GM21447 (cell line): ENCODE data around the gene CHST8.

Experiments
- ATAC-seq: cut with Tn5 transposase; IDR thresholded peaks from one replicate; pipeline ENCODE4 v1.9.1; 2021; ENCODE audit not compliant: unreplicated experiment

CHST8 gene

DNA sequence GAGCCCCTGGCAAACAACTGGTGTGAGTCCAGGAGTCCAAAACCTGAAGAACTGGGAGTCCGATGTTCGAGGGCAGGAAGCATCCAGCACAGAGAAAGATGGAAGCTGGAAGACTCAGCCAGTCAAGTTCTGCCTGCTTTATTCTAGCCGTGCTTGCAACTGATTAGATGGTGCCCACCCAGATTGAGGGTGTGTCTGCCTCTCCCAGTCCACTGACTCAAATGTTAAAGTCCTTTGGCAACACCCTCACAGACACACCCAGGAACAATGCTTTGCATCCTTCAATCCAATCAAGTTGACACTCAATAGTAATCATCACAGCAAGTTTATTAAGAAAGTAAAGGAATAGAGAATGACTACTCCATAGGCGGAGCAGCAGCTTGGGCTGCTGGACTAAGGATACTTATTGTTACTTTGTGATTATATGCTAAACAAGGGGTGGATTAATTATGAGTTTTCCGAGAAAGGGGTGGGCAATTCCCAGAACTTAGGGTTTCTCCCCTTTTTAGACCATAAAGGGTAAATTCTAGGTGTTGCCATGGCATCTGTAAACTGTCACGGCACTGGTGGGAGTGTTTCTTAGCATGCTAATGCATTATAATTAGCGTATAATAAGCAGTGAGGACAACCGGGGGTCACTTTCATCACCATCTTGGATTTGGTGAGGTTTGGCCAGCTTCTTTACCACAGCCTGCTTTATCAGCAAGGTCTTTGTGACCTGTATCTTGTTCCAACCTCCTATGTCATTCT is 109.3 kb downstream of the CHST8 start:
- no peak for ATAC-seq

DNA sequence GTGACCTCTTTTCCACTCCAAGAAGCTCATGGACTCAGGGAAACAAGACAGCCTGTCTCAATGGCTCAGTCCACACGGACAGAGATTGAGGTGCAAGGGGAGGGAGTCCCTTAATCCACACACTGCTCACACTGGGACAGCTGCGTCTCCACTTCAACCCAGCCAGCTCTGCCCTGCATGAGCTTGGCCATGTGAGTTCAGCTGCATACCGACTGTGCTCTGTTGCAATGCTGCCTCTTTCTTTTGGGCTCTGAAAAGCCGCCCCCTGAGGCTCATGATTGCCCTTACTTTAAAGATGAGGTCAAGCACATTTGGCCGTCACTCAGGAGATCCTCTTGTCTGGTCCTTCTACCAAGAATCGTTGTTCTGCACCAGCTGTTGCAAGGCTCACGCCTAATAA is 110.1 kb downstream of the CHST8 start:
- no peak for ATAC-seq

DNA sequence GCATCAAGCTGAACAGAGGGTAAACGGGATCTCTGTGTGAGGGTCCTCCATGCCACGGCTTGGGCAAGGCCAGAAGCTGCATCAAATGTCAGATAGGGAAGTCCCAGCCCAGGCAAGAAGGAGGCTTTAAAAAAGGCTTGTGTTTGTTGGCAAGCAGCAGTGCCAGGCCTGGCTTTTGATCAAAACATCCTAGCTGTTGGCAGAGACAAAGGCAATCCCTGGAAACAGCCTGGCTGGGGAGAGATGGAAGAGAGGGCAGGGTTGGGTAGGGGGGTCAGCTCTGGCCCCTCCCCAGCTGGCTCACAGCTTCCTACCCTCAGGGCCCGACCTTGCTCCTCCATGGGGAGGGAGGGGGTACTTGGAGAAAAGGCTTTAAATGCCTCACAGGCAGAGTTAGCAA is 113.2 kb downstream of the CHST8 start:
- no peak for ATAC-seq

DNA sequence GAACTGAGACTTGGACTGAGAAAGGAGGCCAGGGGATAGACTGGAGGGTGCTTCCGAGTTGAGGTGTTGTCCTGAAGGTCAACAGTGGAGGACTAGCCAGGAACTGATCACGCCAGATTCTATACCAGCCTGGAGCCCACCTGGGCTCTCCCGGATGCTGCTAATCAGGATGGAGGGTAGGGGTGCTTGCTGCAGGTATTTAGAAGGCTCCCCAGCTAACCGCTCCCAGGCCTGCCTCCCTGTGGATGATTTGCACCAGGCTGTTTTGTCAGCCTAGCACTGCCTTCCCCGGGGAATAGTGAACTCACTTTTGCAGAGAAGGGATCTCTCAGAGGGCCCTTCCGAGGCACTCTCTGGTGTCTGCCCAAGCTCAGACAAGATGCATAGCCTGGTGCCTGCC is 114.4 kb downstream of the CHST8 start:
- ATAC-seq: no peak

DNA sequence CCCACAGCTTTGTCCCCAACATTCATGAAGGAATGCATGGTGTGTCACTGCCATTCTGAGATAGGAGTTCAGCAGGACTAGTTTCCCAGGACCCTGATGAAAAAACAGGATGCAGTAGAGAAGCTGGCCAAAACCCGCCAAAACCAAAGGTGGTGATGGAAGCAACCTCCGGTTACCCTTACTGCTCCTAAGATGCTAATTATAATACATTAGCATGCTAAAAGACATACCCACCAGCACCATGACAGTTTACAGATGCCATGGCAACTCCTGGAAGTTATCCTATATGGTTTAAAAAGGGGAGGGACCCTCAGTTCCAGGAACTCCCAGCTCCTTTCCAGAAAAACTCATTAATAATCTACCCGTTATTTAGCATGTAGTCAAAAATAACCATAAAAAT is 115.0 kb downstream of the CHST8 start:
- no peak for ATAC-seq

DNA sequence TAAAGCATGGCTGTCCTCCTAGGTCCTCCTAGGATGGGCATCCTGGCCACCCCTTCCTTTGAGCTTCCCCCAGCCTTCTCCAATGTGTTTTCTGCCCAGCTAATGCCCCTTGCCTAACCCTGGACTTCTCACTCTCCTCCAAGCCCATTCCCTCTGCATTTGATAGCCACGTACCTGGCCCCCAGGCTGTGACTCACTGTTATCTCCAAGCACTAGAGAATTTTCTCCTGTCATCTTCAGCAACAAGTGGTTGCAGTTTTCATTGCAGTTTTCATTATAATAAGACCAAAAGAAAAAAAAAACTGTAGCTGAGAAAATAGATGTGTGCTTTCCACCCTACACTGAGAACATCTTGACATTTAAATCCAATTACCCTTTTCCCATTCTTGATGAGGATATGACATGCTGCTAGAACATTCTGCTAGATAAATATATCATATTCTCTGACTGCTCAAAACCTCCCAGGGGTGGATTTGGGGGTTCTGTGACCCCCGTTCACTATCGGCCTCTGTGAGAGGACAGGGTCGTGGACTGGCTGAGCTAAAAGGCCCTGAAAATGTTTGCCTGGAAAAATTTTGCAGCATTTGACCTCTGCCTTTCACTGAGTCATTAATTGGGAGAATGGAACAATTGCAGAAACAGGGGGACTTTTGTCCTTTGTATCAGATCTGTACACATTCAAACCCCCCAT is 116.1 kb downstream of the CHST8 start:
- ATAC-seq: no peak

DNA sequence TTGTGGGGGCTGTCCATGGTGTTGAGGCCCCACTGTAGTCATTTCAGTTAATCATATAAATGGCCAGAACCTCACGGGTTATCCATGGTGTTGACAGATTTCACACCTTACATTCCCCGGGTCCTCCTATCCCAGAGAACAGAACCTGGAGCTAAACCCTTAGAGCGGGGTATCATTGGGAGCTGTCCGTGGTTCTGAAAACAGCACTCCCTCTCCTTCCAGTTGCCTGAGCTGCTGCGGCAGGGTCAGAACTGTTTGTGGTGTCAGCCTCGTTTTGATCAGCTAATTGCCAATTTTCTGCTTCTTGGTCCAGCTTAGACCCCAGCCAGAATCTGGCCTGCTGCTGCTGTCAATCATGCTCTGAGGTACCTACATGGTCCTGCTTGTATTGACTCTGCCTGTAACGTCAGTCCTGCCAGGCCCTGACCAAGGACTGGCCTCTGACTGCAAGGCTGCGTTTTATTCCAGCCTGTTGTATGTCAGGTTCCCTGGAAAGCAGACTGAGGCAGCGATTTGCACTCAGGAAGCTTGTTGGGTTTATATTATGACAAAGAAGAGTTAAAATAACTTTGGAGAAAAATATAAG is 119.2 kb downstream of the CHST8 start:
- ATAC-seq: no peak

DNA sequence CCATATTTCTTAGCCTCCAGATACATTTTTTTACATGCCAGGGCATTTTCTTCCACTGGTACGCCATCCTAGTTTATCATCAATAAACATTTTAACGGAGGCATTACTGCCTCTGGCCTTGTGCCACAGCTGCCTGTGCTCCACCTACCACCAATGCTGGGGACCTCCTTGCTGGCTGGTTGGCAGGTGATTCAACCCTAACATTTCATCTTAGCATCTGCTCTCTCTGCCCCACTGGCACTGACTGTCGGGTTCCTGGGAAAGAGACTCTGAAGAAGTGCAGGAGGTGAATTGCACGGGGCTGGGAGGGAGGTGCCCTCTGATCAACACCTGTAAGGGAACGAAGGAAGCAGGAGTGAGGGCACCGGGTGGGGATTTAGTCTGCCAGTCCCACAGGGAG is 123.5 kb downstream of the CHST8 start:
- no peak for ATAC-seq

DNA sequence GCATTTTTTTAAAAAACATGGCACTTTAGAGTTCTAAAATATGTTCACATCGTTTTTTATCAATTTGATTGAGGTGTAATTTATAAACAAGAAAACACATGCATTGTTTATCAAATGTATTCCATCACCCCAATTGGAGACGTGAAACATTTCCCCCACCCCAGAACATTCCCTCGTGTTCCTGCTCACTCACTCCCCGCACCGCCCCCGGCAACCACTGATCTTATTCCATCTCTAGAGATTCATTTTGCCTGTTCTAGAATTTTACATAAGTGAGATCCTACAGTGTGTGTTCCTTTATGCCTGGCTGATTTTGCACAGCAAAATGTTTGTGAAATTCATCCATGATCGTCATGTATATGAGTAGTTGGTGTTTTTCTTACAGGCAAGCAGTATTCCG is 124.4 kb downstream of the CHST8 start:
- ATAC-seq: no peak

DNA sequence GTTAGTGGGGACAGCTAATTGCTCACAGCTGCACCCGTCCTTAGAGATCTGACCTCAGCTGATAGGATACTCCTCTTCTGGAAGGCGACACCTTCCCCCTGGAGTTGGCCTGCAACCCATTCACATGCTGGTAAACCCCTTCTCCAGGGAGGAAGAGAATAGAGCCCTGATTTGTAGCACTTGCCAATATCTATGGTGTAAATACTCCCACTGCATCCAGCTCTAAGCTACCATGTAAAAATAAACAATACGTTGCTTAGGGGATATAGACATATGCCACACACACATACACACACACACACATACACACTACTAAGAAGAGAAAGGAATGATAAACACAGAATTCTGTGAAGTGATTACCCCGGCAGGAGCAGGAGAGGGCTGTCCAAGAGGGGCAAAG is 125.5 kb downstream of the CHST8 start:
- no peak for ATAC-seq

DNA sequence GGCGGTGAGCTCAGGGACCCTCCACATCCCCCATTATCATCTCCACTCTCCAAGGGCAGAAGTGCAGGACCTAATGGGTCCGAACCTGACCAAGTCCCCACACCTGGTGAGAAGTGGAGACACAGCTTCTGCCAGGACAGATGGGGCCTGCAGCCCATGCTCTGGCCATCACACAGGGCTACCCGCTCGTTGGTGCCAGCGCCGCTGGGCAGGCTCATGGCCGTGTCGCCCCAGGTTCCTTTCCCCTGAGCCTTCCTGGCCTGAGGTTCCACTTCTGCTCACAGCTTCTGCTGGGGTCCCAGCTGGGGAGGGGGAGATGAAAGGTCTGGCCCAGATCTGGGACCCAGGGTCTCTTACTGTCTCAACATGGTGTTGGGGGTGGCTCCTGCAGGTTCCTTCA is 126.5 kb downstream of the CHST8 start:
- ATAC-seq: no peak

DNA sequence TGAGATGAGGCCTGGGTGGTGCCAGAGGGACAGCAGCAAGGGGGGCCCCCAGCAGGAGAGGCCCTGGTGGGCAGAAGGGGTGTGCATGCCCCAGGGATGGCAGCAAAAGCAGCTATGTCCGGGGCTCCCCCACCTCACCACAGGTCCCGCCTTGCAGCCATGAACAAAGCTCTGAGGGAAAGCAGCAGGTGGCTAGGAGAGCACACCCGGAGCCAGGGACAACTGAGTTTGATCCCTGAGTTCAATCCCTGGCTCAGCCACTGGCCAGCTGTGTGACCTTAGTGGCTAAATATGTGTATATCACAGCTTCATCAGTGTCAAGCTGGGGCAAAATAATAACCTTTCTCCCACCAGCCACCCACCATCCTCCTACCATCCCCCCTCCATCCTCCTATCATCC is 127.3 kb downstream of the CHST8 start:
- ATAC-seq: no peak

DNA sequence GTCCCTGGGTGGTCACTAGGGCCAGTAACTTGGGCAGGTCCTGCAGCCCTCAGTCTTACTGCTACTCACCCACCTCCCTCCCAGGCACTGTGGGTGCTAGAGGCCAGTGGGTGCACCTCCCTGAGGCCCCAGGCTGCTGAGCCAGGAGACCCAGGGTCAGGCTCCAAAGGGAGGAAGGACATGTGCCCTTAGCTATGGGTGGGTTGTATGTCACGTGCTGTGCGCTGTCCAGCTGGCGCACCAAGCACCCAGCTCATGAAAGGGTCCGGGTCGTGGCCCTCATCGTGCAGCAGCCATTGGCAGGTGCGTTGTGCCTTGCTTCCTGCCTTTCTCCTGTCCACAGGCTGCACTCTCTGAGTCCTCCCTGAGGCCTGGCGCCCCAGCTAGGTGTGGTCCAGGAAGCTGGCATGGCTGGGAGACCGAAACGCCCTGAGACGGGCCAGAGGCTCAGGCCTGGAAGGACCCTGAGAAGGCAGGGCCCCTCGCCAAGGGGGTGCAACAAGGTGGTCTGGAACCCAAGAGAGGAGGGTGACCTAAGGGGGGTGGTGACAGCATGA is 127.9 kb downstream of the CHST8 start:
- ATAC-seq: no peak

DNA sequence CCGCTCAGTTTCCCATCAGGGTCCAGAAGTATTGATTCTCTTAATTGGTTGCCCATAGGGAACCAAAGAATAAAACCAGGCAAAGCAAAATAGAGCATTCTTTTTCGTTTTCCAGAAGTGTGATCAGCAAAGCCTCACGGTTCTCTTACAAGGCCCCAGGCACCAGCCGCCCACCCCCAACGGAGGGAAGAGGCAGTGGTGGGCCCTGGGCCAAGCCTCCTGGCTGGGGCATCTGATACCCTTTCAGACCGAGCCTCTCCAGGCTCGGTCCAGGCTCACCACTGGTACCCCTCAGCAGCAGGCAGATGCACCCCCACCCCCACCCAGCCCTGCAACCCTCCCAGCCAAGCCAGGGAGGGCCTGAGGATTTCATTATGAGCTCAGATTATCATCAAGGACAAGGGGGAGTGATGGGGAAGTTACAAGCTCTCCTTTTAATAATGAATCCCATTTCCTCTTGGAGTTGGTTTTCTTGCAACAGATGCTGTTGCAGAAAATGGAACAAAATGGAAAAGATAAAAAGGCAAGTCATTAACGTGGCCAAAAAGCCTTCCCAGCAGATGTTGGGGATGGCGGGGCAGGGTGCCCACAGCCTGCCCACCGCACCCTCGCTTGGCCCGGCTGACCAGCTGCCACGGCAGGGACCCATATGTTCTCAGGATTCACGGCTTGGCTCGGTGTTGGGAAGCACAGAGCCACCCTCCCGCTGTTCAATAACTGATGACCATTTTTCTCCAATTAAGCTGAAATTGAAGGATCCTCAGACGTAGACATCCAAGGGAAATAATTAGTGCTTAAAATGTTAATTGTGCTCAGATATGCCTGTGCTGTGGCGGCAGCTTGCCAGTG is 129.1 kb downstream of the CHST8 start:
- ATAC-seq: no peak

DNA sequence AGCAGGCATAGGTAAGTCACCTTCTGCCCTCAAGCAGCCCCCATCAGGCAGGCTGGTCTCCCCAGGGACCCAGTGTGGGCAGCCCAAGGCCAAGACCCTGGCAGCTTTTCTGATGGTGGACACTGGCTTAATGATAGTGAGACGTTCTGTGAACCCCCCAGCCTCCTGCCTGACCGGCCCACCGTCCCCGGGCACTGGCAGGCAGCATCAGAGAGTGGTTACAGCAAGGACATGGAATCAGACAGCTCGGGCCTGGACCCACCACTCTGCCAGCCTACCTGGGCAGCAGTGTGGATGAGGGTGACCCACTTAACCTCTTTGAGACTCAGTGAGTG is 129.7 kb downstream of the CHST8 start:
- no peak for ATAC-seq

DNA sequence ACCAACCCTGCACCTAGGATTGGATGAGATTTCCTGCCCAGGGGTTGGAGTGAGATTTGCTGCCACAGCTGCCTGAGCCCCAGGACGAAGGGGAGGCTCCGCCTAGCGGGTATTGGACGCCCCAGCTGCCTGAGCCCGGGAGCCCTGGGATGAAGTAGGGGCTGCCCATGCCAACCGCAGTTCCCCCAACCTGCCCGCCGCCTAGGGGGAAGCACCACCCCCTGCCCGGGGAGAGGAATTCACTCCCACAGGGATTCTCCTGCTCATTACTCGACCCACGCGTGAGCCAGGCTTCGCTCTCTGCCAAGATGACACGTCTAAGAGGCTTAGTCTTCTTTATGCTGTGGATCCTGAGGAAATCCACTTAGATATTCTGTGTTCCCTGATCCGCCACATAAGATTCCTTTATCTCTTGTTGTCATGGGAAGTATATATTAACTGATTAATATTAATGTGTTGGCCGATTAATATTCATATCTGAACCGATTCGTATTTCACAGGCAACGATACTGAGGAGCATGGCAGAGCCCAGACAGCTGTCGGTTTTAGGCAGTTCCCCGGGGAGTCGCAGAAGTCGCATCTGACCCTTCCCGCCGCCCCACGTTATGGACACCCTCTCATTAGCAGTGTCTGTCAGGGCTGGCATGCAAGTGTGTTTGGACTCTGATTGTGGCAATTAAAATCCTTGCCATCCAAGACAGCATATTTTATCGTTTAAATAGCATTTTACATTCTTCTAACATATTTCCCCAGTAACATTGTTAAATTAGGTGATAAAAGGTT is 130.5 kb downstream of the CHST8 start:
- no peak for ATAC-seq

DNA sequence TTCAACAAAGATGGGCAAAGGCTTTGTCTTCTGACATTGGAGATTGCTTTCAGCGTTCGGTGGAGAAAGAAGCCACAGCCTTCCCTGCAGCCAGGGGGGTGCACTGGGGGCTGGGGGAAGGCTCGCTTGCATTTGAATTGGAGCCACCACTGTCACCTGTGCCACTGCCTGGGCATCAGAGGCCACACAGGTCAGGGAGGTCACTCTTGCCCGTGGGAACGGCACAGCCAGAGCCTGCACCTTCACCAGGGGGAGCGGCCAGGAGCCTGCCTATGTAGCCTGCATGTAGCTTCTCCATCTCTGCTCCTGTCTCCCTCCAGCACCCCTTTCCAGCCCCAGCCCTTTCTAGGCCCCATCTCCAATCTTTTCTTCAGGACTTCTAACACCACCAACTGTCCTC is 131.2 kb downstream of the CHST8 start:
- ATAC-seq: no peak

DNA sequence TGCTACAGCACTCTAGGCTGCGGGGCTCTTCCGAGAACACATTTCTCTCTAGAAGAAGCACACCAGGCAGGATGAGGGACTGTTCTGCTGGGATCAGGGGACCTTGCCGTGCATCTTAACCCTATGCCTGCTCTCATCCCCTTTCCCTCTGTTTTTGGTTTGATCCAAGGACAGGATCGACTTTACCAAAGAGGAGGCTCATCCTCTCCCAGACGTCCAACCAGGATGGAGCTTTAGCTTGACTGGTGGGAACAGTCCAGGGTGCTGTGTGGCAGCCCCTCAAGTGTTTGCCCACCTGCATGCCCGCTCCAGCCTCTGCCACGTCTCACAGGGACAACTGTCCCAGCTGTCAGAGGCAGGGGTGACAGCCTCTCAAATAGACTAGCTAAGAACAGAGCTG is 132.6 kb downstream of the CHST8 start:
- no peak for ATAC-seq

DNA sequence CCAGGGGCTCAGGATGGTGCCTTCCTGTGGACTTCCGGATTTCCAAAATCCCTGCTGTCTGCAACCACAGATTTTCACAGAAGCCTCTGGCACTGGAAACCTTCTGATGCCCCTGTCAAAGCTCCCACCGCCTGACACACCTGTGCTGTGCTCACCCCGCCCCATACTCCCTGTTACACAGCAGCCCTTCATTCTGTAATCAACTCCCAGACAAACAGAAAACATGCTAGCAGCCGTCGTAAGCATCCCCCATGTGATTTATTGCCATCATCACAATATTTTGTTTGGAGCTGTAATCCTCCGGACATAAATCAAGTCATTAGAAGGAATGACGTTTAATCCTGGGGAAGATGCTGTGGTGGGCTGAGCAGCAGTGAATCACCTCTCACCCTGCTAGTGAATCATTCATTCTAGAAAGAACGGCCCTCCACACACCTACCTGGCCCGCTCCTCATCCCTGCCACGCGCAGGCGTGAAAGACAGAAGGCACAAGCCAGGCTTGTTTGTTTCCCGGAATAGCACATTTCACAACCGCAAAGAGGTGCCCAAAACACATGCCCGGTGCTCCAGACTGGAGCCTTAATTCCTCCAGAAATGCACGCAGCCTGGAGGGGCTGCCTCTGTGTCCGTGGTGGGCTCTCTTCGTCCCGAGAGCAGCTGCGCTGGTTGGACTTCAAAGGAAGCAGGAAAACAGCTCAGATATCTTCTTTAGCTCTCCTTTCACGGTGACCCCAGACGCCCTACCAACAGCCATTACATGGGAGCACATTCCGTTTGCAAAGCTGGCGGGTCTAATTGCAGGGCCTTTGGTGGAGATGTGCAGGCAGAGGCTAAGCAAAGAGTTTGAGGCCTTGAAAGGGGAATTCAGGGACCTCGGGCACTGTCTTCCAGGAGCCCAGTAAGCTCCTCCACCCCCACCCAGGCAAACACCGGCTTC is 133.6 kb downstream of the CHST8 start:
- no peak for ATAC-seq

DNA sequence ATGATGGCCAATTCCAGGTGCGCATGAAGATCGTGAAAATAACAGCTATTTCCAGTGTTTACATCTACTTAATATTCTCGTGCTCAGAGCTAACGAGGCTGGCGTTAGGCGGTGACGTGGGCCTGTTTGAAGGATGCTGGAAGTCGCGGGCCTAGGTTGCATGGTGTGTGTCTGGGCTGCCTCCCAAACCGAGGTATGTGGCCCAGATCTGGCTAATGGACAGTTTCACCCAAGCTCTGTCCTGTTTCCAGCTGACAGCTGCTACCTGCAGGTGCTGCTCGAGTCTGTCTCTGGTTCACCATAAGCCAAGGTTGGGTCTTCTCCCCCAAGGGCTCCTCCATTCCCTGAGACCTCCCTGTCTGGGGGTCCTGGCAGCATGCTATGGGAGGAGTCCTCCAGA is 134.4 kb downstream of the CHST8 start:
- no peak for ATAC-seq
